Measurements from ENCODE around the gene RGS7. TPM values are rescaled to one million over a fixed set of nuclear protein-coding genes. Genes with fewer than 3 reads are reported as not detected.

RGS7 gene
- total RNA-seq, 1 experiment from 2014 or later = 0.10 TPM

- POLR2A ChIA-PET = no interaction called here
- Histone ChIP-seq H3K27ac (ENCODE audit: low read length) (no peak overlapping the region), H3K36me3 (ENCODE audit: control insufficient read depth, insufficient read depth, low read length) (no peaks in the 10 kb centered on the region), H3K9me3 (ENCODE audit: control insufficient read depth, insufficient read depth, low read depth, low read length) (no peaks in the 10 kb centered on the region), H3K4me1 (ENCODE audit: control insufficient read depth, insufficient read depth, low read length) (no peaks in the 10 kb centered on the region), H3K27me3 (ENCODE audit: control insufficient read depth, insufficient read depth, low read length) (no peaks in the 10 kb centered on the region), H3K4me3 (ENCODE audit: low read depth in 2 of 2, low read length in 2 of 2) (no peak overlapping the region)
- DNase-seq (ENCODE audit: low read depth, low spot score) (no peak), ATAC-seq (no peak)
- intact Hi-C loops (cut with micrococcal nuclease; ENCODE audit: unreplicated experiment) (no loop called here), in situ Hi-C loops (cut with HindIII; ENCODE audit: low pct_unique_long_range_greater_than_20kb, low sequenced_read_pairs) (no loop called here)
- CTCF ChIA-PET = no interaction called here
- no TSS peak for BruUV-seq (replicated peaks)
- TF ChIP-seq CTCF (IDR thresholded peaks at IDR 0.05) (no peak), SIN3A (IDR thresholded peaks at IDR 0.05; ENCODE audit: borderline replicate concordance, insufficient read depth, low read depth, low read length) (no peak), POLR2AphosphoS5 (IDR thresholded peaks at IDR 0.05; ENCODE audit: low read depth, low read length) (no peak), REST (IDR thresholded peaks at IDR 0.05; ENCODE audit: insufficient read depth in 1 of 2, low read depth in 2 of 2, low read length in 1 of 2) (no peak), TCF7L2 (IDR thresholded peaks at IDR 0.05; ENCODE audit: low read depth, low read length) (no peak)
Observed at GRCh38 chr1:241217516-241217915, 139.5 kb downstream of the RGS7 start.

- Histone ChIP-seq H3K27ac (ENCODE audit: low read length) (no peak overlapping the region), H3K27me3 (ENCODE audit: control insufficient read depth, insufficient read depth, low read length) (no peaks in the 10 kb centered on the region), H3K9me3 (ENCODE audit: control insufficient read depth, insufficient read depth, low read depth, low read length) (no peaks in the 10 kb centered on the region), H3K36me3 (ENCODE audit: control insufficient read depth, insufficient read depth, low read length) (no peaks in the 10 kb centered on the region), H3K4me3 (ENCODE audit: low read depth in 2 of 2, low read length in 2 of 2) (no peak overlapping the region), H3K4me1 (ENCODE audit: control insufficient read depth, insufficient read depth, low read length) (no peaks in the 10 kb centered on the region)
- in situ Hi-C loops (cut with HindIII; ENCODE audit: low pct_unique_long_range_greater_than_20kb, low sequenced_read_pairs) = no loop called here
- no peak for DNase-seq (ENCODE audit: low read depth, low spot score)
- ChIA-PET POLR2A (no interaction called here), CTCF (no interaction called here)
- no peak for TF ChIP-seq CTCF (IDR thresholded peaks at IDR 0.05)
- no peak for TF ChIP-seq REST (IDR thresholded peaks at IDR 0.05; ENCODE audit: insufficient read depth in 1 of 2, low read depth in 2 of 2, low read length in 1 of 2)
- TF ChIP-seq SIN3A (IDR thresholded peaks at IDR 0.05; ENCODE audit: borderline replicate concordance, insufficient read depth, low read depth, low read length) = no peak
- TF ChIP-seq POLR2AphosphoS5 (IDR thresholded peaks at IDR 0.05; ENCODE audit: low read depth, low read length) = no peak
- no peak for TF ChIP-seq TCF7L2 (IDR thresholded peaks at IDR 0.05; ENCODE audit: low read depth, low read length)
- intact Hi-C loops (cut with micrococcal nuclease; ENCODE audit: unreplicated experiment) = no loop called here
- no peak for ATAC-seq
- no TSS peak for BruUV-seq (replicated peaks)
Observed at GRCh38 chr1:241215683-241216082, 141.3 kb downstream of the RGS7 start.
